Fibroblast of villous mesenchyme (primary cell): Measurements from ENCODE around the gene COX14. TPM values are rescaled to one million over a fixed set of nuclear protein-coding genes. Genes with fewer than 3 reads are reported as not detected.
"Not testable (repeated sequence)": the region's sequence is repeated elsewhere in the genome, so short reads cannot be mapped to it uniquely, and the experiment has no call there.

ENCODE experiments used
- DNase-seq: peaks from one replicate; pipeline ENCODE4 v3.0.0-alpha.2; 2010; ENCODE audit warnings: low read depth
- H3K4me3 ChIP-seq: 2 replicates; pipeline ENCODE4 v1.5.1; 2011; ENCODE audit warnings: low read depth, mild to moderate bottlenecking, low read length
- CTCF ChIP-seq: IDR thresholded peaks from 2 replicates; pipeline ENCODE4 v1.5.1; 2012; ENCODE audit warnings: low read depth, mild to moderate bottlenecking, low read length; ENCODE audit not compliant: insufficient read depth
- total RNA-seq: library from RNA; depleted of rRNA; stranded (reverse); fragments of >200 nt; gene quantifications from 2 replicates; pipeline ENCODE4 v1.2.3, GENCODE V29; 2012

Gene COX14
- total RNA-seq, 1 donor = 36.7 TPM

GRCh38 chr12:50151047-50151687 lies 39.1 kb downstream of the COX14 start:
- peak; percentile 47 for DNase-seq
- no peak overlapping the region for H3K4me3 ChIP-seq
- TF ChIP-seq CTCF = no peak

- H3K4me3 ChIP-seq = not testable (repeated sequence)
Observed at GRCh38 chr12:50154947-50155346, 42.9 kb downstream of the COX14 start.

GRCh38 chr12:50156641-50157040 lies 44.6 kb downstream of the COX14 start:
- H3K4me3 ChIP-seq = no peak overlapping the region
- TF ChIP-seq CTCF = no peak
- no peak for DNase-seq

More at GRCh38 chr12:50154947-50155346, 42.9 kb downstream of the COX14 start:
- DNase-seq = not testable (repeated sequence)

- no peak for TF ChIP-seq CTCF
- no peak overlapping the region for H3K4me3 ChIP-seq
- no peak for DNase-seq
Observed at GRCh38 chr12:50157259-50157658, 45.2 kb downstream of the COX14 start.

- no peak for DNase-seq
- no peak overlapping the region for H3K4me3 ChIP-seq
- no peak for TF ChIP-seq CTCF
Observed at GRCh38 chr12:50160643-50161042, 48.6 kb downstream of the COX14 start.

GRCh38 chr12:50162230-50162629 lies 50.2 kb downstream of the COX14 start:
- peak; percentile 75 for DNase-seq
- H3K4me3 ChIP-seq = no peak overlapping the region
- no peak for TF ChIP-seq CTCF

GRCh38 chr12:50164963-50165362 lies 52.9 kb downstream of the COX14 start:
- peak; percentile 27 for DNase-seq
- TF ChIP-seq CTCF = no peak
- peak overlapping the region; percentile 25 for H3K4me3 ChIP-seq
